Measurements from ENCODE around the gene ADAM12. TPM values are rescaled to one million over a fixed set of nuclear protein-coding genes. Genes with fewer than 3 reads are reported as not detected.

Gene ADAM12
- total RNA-seq, 4 donors from 2014 or later = 0.26 to 1.6 (median 0.47) TPM; not detected in 1

- 93 to 95% methylated on average over 3 of the region's 3 CpGs for WGBS, 2 donors
- DNase-seq (ENCODE audit: low spot score in 2 of 2) = no peak
- H3K4me3 ChIP-seq (ENCODE audit: low read depth, poor library complexity, severe bottlenecking) = no peak overlapping the region
- no peak for TF ChIP-seq POLR2A (IDR thresholded peaks at IDR 0.05)
- TF ChIP-seq, protein P1, sequence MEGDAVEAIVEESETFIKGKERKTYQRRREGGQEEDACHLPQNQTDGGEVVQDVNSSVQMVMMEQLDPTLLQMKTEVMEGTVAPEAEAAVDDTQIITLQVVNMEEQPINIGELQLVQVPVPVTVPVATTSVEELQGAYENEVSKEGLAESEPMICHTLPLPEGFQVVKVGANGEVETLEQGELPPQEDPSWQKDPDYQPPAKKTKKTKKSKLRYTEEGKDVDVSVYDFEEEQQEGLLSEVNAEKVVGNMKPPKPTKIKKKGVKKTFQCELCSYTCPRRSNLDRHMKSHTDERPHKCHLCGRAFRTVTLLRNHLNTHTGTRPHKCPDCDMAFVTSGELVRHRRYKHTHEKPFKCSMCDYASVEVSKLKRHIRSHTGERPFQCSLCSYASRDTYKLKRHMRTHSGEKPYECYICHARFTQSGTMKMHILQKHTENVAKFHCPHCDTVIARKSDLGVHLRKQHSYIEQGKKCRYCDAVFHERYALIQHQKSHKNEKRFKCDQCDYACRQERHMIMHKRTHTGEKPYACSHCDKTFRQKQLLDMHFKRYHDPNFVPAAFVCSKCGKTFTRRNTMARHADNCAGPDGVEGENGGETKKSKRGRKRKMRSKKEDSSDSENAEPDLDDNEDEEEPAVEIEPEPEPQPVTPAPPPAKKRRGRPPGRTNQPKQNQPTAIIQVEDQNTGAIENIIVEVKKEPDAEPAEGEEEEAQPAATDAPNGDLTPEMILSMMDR (IDR thresholded peaks at IDR 0.05) = no peak
- intact Hi-C loops (cut with DNase I; ENCODE audit: low total_unique reads) = no loop called here
These were observed 78.9 kb downstream of the ADAM12 start for GRCh38 chr10:126309228-126309883.

DNA sequence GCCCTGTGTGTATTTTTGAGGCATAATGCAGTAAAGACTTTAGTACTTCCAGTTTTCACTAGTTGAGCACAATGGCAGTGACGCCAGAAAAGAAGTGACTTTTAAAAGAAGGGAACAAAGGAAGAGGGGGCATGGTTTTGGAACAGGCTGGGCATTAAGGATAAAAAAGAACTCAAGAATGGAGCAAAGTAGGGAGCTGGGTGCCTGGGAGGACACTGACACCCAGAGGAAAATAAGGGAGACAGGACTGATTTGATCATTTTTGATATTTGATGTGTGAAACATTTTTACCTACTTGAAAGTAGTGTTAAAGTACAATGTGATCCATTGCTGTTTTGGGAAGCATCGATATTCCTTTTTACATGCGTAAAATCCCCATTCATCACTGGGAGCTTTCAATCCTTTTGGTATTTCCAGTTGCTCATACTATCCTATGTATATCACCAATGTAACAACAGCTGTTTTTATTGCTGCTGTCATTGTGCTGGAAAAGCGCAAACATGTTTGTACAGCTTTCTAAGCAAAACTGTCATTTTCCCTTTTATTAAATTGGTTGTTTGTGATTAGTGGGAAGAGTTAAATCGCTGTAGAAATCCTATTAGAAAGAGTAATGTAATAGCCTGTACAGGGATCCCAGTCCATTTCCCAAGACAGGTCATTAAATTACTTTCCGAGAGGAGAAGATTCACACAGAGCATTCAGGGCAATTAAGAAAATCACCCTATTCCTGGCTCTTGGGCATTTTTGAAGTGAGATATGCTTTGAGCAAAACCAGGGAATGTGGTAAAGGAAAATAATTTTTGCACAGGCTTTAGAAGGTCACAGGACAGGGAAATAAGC, 85.2 kb downstream of the ADAM12 start:
- DNase-seq (ENCODE audit: low spot score in 2 of 2) = no peak
- TF ChIP-seq, protein P1 (IDR thresholded peaks at IDR 0.05) = no peak
- no peak for TF ChIP-seq POLR2A (IDR thresholded peaks at IDR 0.05)
- no peak overlapping the region for H3K4me3 ChIP-seq (ENCODE audit: low read depth, poor library complexity, severe bottlenecking)
- WGBS, 2 donors = 84 to 86% methylated on average over 6 of the region's 6 CpGs
- intact Hi-C loops (cut with DNase I; ENCODE audit: low total_unique reads) = no loop called here

- H3K4me3 ChIP-seq (ENCODE audit: low read depth, poor library complexity, severe bottlenecking) = no peak overlapping the region
- intact Hi-C loops (cut with DNase I; ENCODE audit: low total_unique reads) = no loop called here
- DNase-seq (ENCODE audit: low spot score in 2 of 2) = no peak
- TF ChIP-seq, protein P1 (IDR thresholded peaks at IDR 0.05) = no peak
- no peak for TF ChIP-seq POLR2A (IDR thresholded peaks at IDR 0.05)
- 73 to 84% methylated on average over 3 of the region's 3 CpGs for whole genome bisulfite sequencing, 2 donors
These were observed 85.9 kb downstream of the ADAM12 start for GRCh38 chr10:126302476-126302756.

DNA sequence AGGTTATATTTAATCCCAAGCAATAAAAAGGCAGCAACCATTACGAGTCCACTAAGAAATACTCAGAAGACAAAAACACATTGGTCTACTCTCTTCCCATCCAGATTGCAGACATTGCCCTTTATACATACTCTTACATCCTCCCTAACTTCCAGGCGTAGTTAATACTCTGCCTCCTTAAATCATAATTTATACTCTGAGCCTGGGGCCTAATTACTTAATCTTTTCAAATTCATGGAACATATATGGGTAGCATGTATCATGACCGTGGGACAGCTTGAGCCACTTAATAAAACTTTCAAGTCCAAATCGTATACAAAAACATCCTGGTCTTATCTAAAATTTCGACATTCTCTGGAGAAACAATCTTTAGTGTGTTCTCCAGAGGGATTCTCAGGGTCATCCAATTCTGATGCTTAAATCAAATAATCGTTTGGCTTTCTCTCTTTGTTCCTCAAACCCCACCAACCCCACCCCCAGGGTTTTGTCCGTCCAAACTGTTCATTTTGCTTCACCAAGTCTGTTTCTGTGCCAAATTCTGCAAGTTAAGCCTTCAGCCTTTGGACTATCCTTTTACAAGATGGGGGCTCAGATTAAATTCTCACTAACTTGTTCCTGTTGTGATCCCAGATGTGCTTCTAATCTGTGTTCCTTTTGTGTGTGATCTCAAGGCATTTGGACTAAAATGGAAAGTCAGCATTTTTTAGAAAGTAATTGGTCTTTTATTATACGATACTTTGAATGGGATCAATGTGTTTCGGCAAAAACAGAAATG, 86.4 kb downstream of the ADAM12 start:
- TF ChIP-seq, protein P1 (IDR thresholded peaks at IDR 0.05) = no peak
- TF ChIP-seq POLR2A (IDR thresholded peaks at IDR 0.05) = no peak
- intact Hi-C loops (cut with DNase I; ENCODE audit: low total_unique reads) = no loop called here
- 77 to 87% methylated on average over 9 of the region's 9 CpGs for WGBS, 2 donors
- H3K4me3 ChIP-seq (ENCODE audit: low read depth, poor library complexity, severe bottlenecking) = no peak overlapping the region
- no peak for DNase-seq (ENCODE audit: low spot score in 2 of 2)

DNA sequence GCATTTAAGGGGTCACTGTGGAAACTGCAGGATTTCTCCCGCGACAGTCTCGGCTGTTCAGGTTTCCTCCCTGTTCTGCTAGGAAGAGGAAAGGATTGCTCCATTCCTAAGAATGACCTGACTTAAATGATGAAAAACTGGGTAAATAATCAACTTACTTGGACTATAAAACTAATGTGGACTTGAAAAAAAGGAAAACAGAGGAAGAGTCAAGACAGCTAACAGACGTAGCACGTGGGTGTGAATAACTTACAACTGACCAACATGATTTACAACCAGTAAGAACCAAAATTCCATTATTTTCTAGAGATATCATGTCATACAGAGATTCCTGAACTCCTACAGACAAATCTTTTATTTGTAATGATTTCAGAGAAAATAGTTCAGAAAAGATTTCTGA, 93.8 kb downstream of the ADAM12 start:
- no peak overlapping the region for H3K4me3 ChIP-seq (ENCODE audit: low read depth, poor library complexity, severe bottlenecking)
- WGBS, 2 donors = 82 to 88% methylated on average over 5 of the region's 5 CpGs
- no peak for DNase-seq (ENCODE audit: low spot score in 2 of 2)
- intact Hi-C loops (cut with DNase I; ENCODE audit: low total_unique reads) = no loop called here
- no peak for TF ChIP-seq POLR2A (IDR thresholded peaks at IDR 0.05)
- TF ChIP-seq, protein P1 (IDR thresholded peaks at IDR 0.05) = no peak
